NCI-H82 (cell line): ENCODE results near the gene THEMIS.
"Not testable (repeated sequence)": the region's sequence is repeated elsewhere in the genome, so short reads cannot be mapped to it uniquely, and the experiment has no call there.

Experiments used
- DNase-seq: peaks from one replicate; lab custom pipeline; 2025; lab: John Stamatoyannopoulos, UW

The THEMIS gene

GRCh38 chr6:127794405-127794804 lies 106.5 kb downstream of the THEMIS start:
- DNase-seq, result no peak

GRCh38 chr6:127793396-127793795 lies 107.5 kb downstream of the THEMIS start:
- no peak for DNase-seq

GRCh38 chr6:127792616-127793015 lies 108.2 kb downstream of the THEMIS start:
- DNase-seq, result no peak

- DNase-seq, result no peak
Observed at GRCh38 chr6:127791779-127792528, 108.9 kb downstream of the THEMIS start.

GRCh38 chr6:127790571-127790970 lies 110.3 kb downstream of the THEMIS start:
- DNase-seq, result no peak

- no peak for DNase-seq
Observed at GRCh38 chr6:127786109-127786508, 114.7 kb downstream of the THEMIS start.

GRCh38 chr6:127784468-127784867 lies 116.4 kb downstream of the THEMIS start:
- DNase-seq, result no peak

GRCh38 chr6:127781636-127782272 lies 119.1 kb downstream of the THEMIS start:
- DNase-seq, result not testable (repeated sequence)

GRCh38 chr6:127776320-127776719 lies 124.5 kb downstream of the THEMIS start:
- DNase-seq, result peak; percentile 10

GRCh38 chr6:127775371-127775770 lies 125.5 kb downstream of the THEMIS start:
- no peak for DNase-seq

- DNase-seq, result peak; percentile 50
Observed at GRCh38 chr6:127768745-127769144, 132.1 kb downstream of the THEMIS start.

GRCh38 chr6:127768223-127768622 lies 132.6 kb downstream of the THEMIS start:
- no peak for DNase-seq

- no peak for DNase-seq
Observed at GRCh38 chr6:127765949-127766348, 134.9 kb downstream of the THEMIS start.

- DNase-seq, result peak; percentile 23
Observed at GRCh38 chr6:127762284-127762683, 138.6 kb downstream of the THEMIS start.

- DNase-seq, result no peak
Observed at GRCh38 chr6:127761084-127761483, 139.8 kb downstream of the THEMIS start.

- no peak for DNase-seq
Observed at GRCh38 chr6:127749095-127749494, 151.8 kb downstream of the THEMIS start.

- DNase-seq, result peak; percentile 43
Observed at GRCh38 chr6:127748290-127748689, 152.6 kb downstream of the THEMIS start.

GRCh38 chr6:127738423-127738822 lies 162.4 kb downstream of the THEMIS start:
- no peak for DNase-seq

- DNase-seq, result peak; percentile 8
Observed at GRCh38 chr6:127737768-127738167, 163.1 kb downstream of the THEMIS start.

- DNase-seq, result peak; percentile 86
Observed at GRCh38 chr6:127737009-127737486, 163.8 kb downstream of the THEMIS start.

- no peak for DNase-seq
Observed at GRCh38 chr6:127732927-127733326, 167.9 kb downstream of the THEMIS start.

GRCh38 chr6:127727260-127727953 lies 173.5 kb downstream of the THEMIS start:
- DNase-seq, result no peak

- DNase-seq, result no peak
Observed at GRCh38 chr6:127725821-127726220, 175.0 kb downstream of the THEMIS start.
